GM23338 (cell line): ENCODE results near the gene VEPH1. TPM values are rescaled to one million over a fixed set of nuclear protein-coding genes. Genes with fewer than 3 reads are reported as not detected.

Experiments used
- CREB1 ChIP-seq: fragments of 250-450 bp; sonication (Bioruptor Pico); IDR thresholded peaks from 2 replicates; pipeline ENCODE4 v1.5.0; 2020; ENCODE audit warnings: low read depth, mild to moderate bottlenecking, moderate library complexity
- EZH2phosphoT487 ChIP-seq: fragments of 200-600 bp; sonication (generic); IDR thresholded peaks from one replicate; pipeline ENCODE4 v1.8.1; 2018; ENCODE audit warnings: antibody characterized with exemption; ENCODE audit not compliant: unreplicated experiment
- NANOG ChIP-seq: IDR thresholded peaks from 2 replicates; pipeline ENCODE4 v1.6.1; 2016; ENCODE audit warnings: antibody characterized with exemption, borderline replicate concordance
- POLR2AphosphoS5 ChIP-seq: IDR thresholded peaks from 2 replicates; pipeline ENCODE4 v1.6.1; 2016; ENCODE audit warnings: antibody characterized with exemption, low read depth
- STAT1 ChIP-seq: IDR thresholded peaks from one replicate; pipeline ENCODE4 v1.6.1; 2016; ENCODE audit warnings: antibody characterized with exemption; ENCODE audit not compliant: unreplicated experiment
- ZNF114 ChIP-seq: fragments of 250-450 bp; sonication (Bioruptor Pico); IDR thresholded peaks from 2 replicates; pipeline ENCODE4 v1.5.0; 2020; ENCODE audit warnings: mild to moderate bottlenecking, moderate library complexity
- polyA plus RNA-seq: library from polyadenylated mRNA; unstranded; fragments of >200 nt; fragmentation: Nextera tagmentation; extraction: Ambion mirVana; gene quantifications from 2 replicates; pipeline ENCODE4 v1.2.1, GENCODE V29; 2016
- total RNA-seq: library from RNA; depleted of rRNA; stranded (reverse); fragments of >200 nt; shearing (Covaris generic); gene quantifications from 2 replicates; pipeline ENCODE4 v1.2.3, GENCODE V29; 2014
- TF ChIP-seq, protein P1 (sequence below): fragments of 250-450 bp; sonication (Bioruptor Pico); IDR thresholded peaks from 2 replicates; pipeline ENCODE4 v1.5.0; 2020; ENCODE audit warnings: mild to moderate bottlenecking, moderate library complexity
- TF ChIP-seq, protein P2 (sequence below): IDR thresholded peaks from one replicate; pipeline ENCODE4 v1.6.1; 2018; ENCODE audit warnings: antibody characterized with exemption; ENCODE audit not compliant: unreplicated experiment

Gene VEPH1
- total and polyA plus RNA-seq, 2 experiments from 2014 or later, result 15.4 to 33.8 TPM

DNA sequence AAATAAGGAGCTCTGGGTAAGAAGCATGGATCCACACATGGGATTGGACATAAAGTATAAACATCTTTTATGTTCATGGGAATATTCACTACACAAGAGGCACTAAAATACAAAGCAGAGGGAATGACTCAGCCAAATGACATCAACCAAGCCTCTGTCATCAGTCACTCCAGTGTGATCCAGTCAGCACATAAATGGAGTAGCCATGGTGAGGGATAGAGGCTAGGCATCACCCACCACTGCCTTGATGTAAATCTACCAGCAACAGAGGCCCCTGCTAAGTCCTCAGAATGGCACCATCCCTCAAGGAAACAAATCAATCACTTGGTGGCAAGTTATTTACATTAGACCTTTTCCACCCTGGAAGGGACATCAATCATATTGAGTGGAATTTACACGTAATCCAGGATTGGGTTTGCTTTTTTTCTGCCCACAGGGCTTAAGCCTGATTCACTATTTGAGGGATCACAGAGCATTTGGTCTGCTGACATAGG, 27.2 kb downstream of the VEPH1 start (continued):
- TF ChIP-seq, protein P1, sequence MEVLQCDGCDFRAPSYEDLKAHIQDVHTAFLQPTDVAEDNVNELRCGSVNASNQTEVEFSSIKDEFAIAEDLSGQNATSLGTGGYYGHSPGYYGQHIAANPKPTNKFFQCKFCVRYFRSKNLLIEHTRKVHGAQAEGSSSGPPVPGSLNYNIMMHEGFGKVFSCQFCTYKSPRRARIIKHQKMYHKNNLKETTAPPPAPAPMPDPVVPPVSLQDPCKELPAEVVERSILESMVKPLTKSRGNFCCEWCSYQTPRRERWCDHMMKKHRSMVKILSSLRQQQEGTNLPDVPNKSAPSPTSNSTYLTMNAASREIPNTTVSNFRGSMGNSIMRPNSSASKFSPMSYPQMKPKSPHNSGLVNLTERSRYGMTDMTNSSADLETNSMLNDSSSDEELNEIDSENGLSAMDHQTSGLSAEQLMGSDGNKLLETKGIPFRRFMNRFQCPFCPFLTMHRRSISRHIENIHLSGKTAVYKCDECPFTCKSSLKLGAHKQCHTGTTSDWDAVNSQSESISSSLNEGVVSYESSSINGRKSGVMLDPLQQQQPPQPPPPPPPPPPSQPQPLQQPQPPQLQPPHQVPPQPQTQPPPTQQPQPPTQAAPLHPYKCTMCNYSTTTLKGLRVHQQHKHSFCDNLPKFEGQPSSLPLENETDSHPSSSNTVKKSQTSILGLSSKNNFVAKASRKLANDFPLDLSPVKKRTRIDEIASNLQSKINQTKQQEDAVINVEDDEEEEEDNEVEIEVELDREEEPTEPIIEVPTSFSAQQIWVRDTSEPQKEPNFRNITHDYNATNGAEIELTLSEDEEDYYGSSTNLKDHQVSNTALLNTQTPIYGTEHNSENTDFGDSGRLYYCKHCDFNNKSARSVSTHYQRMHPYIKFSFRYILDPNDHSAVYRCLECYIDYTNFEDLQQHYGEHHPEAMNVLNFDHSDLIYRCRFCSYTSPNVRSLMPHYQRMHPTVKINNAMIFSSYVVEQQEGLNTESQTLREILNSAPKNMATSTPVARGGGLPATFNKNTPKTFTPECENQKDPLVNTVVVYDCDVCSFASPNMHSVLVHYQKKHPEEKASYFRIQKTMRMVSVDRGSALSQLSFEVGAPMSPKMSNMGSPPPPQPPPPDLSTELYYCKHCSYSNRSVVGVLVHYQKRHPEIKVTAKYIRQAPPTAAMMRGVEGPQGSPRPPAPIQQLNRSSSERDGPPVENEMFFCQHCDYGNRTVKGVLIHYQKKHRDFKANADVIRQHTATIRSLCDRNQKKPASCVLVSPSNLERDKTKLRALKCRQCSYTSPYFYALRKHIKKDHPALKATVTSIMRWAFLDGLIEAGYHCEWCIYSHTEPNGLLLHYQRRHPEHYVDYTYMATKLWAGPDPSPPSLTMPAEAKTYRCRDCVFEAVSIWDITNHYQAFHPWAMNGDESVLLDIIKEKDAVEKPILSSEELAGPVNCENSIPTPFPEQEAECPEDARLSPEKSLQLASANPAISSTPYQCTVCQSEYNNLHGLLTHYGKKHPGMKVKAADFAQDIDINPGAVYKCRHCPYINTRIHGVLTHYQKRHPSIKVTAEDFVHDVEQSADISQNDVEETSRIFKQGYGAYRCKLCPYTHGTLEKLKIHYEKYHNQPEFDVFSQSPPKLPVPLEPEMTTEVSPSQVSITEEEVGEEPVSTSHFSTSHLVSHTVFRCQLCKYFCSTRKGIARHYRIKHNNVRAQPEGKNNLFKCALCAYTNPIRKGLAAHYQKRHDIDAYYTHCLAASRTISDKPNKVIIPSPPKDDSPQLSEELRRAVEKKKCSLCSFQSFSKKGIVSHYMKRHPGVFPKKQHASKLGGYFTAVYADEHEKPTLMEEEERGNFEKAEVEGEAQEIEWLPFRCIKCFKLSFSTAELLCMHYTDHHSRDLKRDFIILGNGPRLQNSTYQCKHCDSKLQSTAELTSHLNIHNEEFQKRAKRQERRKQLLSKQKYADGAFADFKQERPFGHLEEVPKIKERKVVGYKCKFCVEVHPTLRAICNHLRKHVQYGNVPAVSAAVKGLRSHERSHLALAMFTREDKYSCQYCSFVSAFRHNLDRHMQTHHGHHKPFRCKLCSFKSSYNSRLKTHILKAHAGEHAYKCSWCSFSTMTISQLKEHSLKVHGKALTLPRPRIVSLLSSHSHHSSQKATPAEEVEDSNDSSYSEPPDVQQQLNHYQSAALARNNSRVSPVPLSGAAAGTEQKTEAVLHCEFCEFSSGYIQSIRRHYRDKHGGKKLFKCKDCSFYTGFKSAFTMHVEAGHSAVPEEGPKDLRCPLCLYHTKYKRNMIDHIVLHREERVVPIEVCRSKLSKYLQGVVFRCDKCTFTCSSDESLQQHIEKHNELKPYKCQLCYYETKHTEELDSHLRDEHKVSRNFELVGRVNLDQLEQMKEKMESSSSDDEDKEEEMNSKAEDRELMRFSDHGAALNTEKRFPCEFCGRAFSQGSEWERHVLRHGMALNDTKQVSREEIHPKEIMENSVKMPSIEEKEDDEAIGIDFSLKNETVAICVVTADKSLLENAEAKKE, result no peak
- TF ChIP-seq ZNF114 (CRISPR knock-in tag) (no peak), CREB1 (CRISPR knock-in tag) (no peak), STAT1 (no peak), POLR2AphosphoS5 (no peak), NANOG (no peak), EZH2phosphoT487 (no peak)
- TF ChIP-seq, protein P2, sequence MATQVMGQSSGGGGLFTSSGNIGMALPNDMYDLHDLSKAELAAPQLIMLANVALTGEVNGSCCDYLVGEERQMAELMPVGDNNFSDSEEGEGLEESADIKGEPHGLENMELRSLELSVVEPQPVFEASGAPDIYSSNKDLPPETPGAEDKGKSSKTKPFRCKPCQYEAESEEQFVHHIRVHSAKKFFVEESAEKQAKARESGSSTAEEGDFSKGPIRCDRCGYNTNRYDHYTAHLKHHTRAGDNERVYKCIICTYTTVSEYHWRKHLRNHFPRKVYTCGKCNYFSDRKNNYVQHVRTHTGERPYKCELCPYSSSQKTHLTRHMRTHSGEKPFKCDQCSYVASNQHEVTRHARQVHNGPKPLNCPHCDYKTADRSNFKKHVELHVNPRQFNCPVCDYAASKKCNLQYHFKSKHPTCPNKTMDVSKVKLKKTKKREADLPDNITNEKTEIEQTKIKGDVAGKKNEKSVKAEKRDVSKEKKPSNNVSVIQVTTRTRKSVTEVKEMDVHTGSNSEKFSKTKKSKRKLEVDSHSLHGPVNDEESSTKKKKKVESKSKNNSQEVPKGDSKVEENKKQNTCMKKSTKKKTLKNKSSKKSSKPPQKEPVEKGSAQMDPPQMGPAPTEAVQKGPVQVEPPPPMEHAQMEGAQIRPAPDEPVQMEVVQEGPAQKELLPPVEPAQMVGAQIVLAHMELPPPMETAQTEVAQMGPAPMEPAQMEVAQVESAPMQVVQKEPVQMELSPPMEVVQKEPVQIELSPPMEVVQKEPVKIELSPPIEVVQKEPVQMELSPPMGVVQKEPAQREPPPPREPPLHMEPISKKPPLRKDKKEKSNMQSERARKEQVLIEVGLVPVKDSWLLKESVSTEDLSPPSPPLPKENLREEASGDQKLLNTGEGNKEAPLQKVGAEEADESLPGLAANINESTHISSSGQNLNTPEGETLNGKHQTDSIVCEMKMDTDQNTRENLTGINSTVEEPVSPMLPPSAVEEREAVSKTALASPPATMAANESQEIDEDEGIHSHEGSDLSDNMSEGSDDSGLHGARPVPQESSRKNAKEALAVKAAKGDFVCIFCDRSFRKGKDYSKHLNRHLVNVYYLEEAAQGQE, result no peak
